Fibroblast of lung (primary cell): ENCODE results near the gene NEDD4L.

ENCODE experiments used
- CTCF ChIP-seq, 2 donors: IDR thresholded peaks in 1 of 2; conservative IDR thresholded peaks in 1 of 2; 1 replicate in 1 of 2; 2 replicates in 1 of 2; pipeline ENCODE4 v1.5.1; 2011 to 2012; ENCODE audit warnings: low read length in 2 of 2, control low read depth in 1 of 2, inconsistent platforms in 1 of 2, low read depth in 1 of 2, mild to moderate bottlenecking in 1 of 2
- EZH2 ChIP-seq: IDR thresholded peaks from 2 replicates; pipeline ENCODE4 v1.5.1; 2012; ENCODE audit warnings: low read length, control low read depth, mild to moderate bottlenecking; ENCODE audit errors: missing control alignments

DNA sequence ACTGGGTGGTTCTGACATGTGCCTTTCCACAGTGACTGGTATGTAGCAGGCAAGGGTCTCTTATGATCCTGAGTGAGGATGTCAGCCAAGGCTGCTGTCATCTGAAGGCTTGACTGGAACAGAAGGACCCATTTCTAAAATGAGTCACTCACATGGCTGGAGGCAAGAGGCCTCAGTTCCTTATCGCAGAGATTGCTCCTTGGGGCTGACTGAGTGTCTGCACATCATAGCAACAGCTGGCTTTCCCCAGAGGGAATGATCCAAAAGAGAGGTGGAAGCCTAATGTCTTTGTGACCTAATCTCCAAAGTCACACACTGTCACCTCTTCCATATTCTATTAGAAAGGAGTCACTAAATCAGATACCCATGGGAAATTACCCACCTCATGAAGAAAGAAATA lies 114.0 kb downstream of the NEDD4L start:
- TF ChIP-seq EZH2 = no peak
- TF ChIP-seq CTCF (conservative IDR thresholded peaks at IDR 0.05 in 1 of 2, IDR thresholded peaks at IDR 0.05 in 1 of 2; ENCODE audit: low read depth in 1 of 2, low read length in 2 of 2) = no peak
